ENCODE measurements around the gene FNDC11. TPM values are rescaled to one million over a fixed set of nuclear protein-coding genes. Genes with fewer than 3 reads are reported as not detected.

The FNDC11 gene
- total RNA-seq, 1 experiment from 2014 or later: 2.5 TPM

DNA sequence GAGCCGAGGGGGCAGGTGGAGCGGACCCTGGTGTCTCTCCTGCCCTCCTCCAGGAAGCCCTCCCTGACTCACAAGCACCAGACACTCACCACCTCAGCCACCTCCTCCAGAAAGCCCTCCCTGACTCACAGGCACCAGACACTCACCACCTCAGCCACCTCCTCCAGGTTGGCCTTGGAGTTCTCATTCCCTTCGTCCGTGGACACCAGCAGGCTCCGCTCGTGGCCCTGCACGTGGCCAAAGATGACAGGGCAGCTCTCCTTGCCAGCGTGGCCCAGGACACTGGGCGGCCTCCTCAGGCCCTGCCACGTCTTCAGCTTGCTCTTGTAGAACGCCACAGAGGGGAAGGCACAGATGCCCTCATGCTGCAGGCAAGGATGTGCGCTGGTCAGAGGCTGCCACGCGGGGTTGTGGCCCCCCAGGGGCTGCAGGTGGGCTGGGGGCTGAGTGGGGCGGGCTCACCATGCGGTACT is 6.4 kb downstream of the FNDC11 start:
- Histone ChIP-seq H3K9me3 (ENCODE audit: control insufficient read depth, low read depth, low read length) (no peaks in the 10 kb centered on the region), H3K27me3 (ENCODE audit: insufficient read depth, low read length) (no peaks in the 10 kb centered on the region), H3K14ac (ENCODE audit: insufficient read depth, low read length) (no peak overlapping the region), H2BK12ac (ENCODE audit: insufficient read length, low read depth, low read length) (no peak overlapping the region), H4K8ac (replicated peaks; ENCODE audit: insufficient read length, low read depth, low read length) (no peak overlapping the region), H3T11ph (ENCODE audit: low read length) (no peak overlapping the region), H3K79me2 (ENCODE audit: insufficient read depth, low read length) (no peaks in the 10 kb centered on the region), H2BK120ac (ENCODE audit: low read depth, low read length, poor library complexity, severe bottlenecking) (no peak overlapping the region), H3K23me2 (ENCODE audit: insufficient read length, low read depth, low read length, poor library complexity, severe bottlenecking) (no peaks in the 10 kb centered on the region), H3K18ac (ENCODE audit: insufficient read length, low read depth, low read length) (no peak overlapping the region), H4K91ac (ENCODE audit: insufficient read length, low read depth, low read length) (no peak overlapping the region), H3K27ac (ENCODE audit: insufficient read length, low read depth, low read length) (no peak overlapping the region), H3K4me2 (ENCODE audit: insufficient read depth, insufficient read length, low read length) (no peak overlapping the region), H3K79me1 (ENCODE audit: insufficient read depth, low read depth, low read length, poor library complexity, severe bottlenecking) (no peaks in the 10 kb centered on the region), H3K56ac (ENCODE audit: insufficient read length, low read depth, low read length) (no peak overlapping the region), H4K5ac (ENCODE audit: insufficient read length, low read depth, low read length) (no peak overlapping the region), H2BK15ac (ENCODE audit: low read depth, low read length) (no peak overlapping the region), H4K20me1 (ENCODE audit: control insufficient read depth, insufficient read depth, insufficient read length) (no peaks in the 10 kb centered on the region), H2BK5ac (ENCODE audit: insufficient read length, low read length) (no peak overlapping the region), H3K4me1 (ENCODE audit: insufficient read depth, low read length) (no peaks in the 10 kb centered on the region), H2AK5ac (ENCODE audit: insufficient read length, low read length) (no peak overlapping the region), H2AFZ (ENCODE audit: low read length) (no peak overlapping the region), H3K23ac (ENCODE audit: insufficient read length, low read depth, low read length) (no peak overlapping the region), H3K4ac (ENCODE audit: low read depth, low read length) (no peak overlapping the region), H3K9ac (ENCODE audit: extremely low read depth, insufficient read length, low read length) (no peak overlapping the region), H2BK20ac (ENCODE audit: low read depth, low read length, poor library complexity, severe bottlenecking) (no peak overlapping the region)
- Mint-ChIP-seq H3K27ac (peak overlapping the region in 2 of 3 experiments; percentile 39 to 87; a peak in 2 of 7 replicates), H3K4me1 (peaks cover 5 to 7% of the 10 kb centered on the region in 2 experiments), H3K4me3 (peak overlapping the region in 1 of 2 experiments; percentile 52; a peak in 1 of 5 replicates), H3K36me3 (ENCODE audit: insufficient read depth in 1 of 3, low read depth in 3 of 3) (peaks cover 3 to 12% (median 11%) of the 10 kb centered on the region in 3 experiments; a peak in 6 of 7 replicates), H3K9me3 (no peaks in the 10 kb centered on the region), H3K27me3 (ENCODE audit: low read depth) (no peaks in the 10 kb centered on the region)
- TF ChIP-seq, protein P1, sequence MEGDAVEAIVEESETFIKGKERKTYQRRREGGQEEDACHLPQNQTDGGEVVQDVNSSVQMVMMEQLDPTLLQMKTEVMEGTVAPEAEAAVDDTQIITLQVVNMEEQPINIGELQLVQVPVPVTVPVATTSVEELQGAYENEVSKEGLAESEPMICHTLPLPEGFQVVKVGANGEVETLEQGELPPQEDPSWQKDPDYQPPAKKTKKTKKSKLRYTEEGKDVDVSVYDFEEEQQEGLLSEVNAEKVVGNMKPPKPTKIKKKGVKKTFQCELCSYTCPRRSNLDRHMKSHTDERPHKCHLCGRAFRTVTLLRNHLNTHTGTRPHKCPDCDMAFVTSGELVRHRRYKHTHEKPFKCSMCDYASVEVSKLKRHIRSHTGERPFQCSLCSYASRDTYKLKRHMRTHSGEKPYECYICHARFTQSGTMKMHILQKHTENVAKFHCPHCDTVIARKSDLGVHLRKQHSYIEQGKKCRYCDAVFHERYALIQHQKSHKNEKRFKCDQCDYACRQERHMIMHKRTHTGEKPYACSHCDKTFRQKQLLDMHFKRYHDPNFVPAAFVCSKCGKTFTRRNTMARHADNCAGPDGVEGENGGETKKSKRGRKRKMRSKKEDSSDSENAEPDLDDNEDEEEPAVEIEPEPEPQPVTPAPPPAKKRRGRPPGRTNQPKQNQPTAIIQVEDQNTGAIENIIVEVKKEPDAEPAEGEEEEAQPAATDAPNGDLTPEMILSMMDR (conservative IDR thresholded peaks at IDR 0.05): no peak
- no CpG with 5 or more reads among the region's 16 CpGs for WGBS (ENCODE audit: extremely low coverage, insufficient read length, low lambda C conversion rate)
- DNase-seq: no peak
